ENCODE results near the gene TUBB2A.

DNA sequence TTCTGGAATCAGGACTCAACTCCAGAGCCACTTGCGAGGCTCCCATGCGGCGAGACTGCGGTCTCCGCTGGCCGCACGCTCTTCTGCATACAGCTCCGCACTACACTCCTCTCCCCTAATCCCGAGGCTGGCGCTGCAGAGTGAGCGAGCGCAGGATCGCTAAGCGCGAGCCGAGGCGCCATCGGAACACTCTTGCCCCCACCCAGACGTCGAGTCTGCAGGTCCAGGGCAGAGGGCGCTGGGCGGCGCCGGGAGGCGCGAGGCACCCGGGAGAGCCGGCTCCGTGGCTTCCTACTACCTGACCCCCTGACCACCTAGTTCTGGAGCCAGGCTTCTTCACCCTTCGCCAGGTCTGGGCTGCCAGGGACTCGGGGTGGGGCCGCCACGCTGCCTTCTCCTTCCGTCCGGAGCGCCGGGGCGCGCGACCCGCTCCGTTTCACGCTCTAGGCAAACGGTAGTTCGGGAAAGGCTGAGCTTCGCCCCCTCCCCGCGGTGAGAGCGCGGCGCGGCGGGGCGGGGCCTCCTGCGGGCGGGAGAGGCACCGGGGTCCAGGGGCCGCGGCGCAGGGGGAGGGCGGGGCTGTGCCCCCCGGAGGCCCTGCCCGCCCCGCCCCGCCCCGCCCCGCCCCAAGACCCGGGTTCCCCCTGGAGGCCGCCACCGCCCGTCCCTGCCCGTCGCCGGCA, 5.4 kb upstream of the TUBB2A start:
- TF ChIP-seq, protein P1, sequence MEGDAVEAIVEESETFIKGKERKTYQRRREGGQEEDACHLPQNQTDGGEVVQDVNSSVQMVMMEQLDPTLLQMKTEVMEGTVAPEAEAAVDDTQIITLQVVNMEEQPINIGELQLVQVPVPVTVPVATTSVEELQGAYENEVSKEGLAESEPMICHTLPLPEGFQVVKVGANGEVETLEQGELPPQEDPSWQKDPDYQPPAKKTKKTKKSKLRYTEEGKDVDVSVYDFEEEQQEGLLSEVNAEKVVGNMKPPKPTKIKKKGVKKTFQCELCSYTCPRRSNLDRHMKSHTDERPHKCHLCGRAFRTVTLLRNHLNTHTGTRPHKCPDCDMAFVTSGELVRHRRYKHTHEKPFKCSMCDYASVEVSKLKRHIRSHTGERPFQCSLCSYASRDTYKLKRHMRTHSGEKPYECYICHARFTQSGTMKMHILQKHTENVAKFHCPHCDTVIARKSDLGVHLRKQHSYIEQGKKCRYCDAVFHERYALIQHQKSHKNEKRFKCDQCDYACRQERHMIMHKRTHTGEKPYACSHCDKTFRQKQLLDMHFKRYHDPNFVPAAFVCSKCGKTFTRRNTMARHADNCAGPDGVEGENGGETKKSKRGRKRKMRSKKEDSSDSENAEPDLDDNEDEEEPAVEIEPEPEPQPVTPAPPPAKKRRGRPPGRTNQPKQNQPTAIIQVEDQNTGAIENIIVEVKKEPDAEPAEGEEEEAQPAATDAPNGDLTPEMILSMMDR (IDR thresholded peaks at IDR 0.05): peak in 3 of 5 experiments; percentile 4 to 51 (median 25)
- TF ChIP-seq POLR2A (IDR thresholded peaks at IDR 0.05) (peak; percentile 27 to 64), EP300 (IDR thresholded peaks at IDR 0.05) (peak in 1 of 2 donors; percentile 81)

Measured in tibial nerve (tissue), 4 donors.